Natural killer cell treated with Interleukin-12 subunit alpha and Interleukin-12 subunit beta and Interleukin-15 and Interleukin-18, amount 100 ng/mL, for 72 hours (primary cell): ENCODE results near the gene SMNDC1. TPM values are rescaled to one million over a fixed set of nuclear protein-coding genes. Genes with fewer than 3 reads are reported as not detected.
"Not testable (repeated sequence)": the region's sequence is repeated elsewhere in the genome, so short reads cannot be mapped to it uniquely, and the experiment has no call there.

ENCODE experiments used
- ATAC-seq, 2 donors: fragments of 150-1000 bp; cut with Tn5 transposase in 1 of 2; sonication (Bioruptor Pico), chemical (Tn5 transposase) in 1 of 2; 2 replicates each; pipeline ENCODE4 v1.10.0; 2021
- DNase-seq: peaks from one replicate; pipeline ENCODE4 v3.0.0; 2022; ENCODE audit warnings: low spot score
- H3K27ac Mint-ChIP-seq, 2 donors: 1 replicate in 1 of 2; 2 replicates in 1 of 2; pipeline ENCODE4 v1.8.0; 2022; ENCODE audit warnings: mixed read lengths in 2 of 2, mild to moderate bottlenecking in 1 of 2, moderate library complexity in 1 of 2
- H3K27me3 Mint-ChIP-seq, 2 donors: 1 replicate in 1 of 2; 2 replicates in 1 of 2; pipeline ENCODE4 v1.8.0; 2022; ENCODE audit warnings: mixed read lengths in 2 of 2
- H3K36me3 Mint-ChIP-seq: one replicate; pipeline ENCODE4 v1.8.0; 2022; ENCODE audit warnings: mixed read lengths
- H3K4me1 Mint-ChIP-seq, 2 donors: 1 replicate in 1 of 2; 2 replicates in 1 of 2; pipeline ENCODE4 v1.8.0; 2022; ENCODE audit warnings: low read depth in 2 of 2, mixed read lengths in 2 of 2, mild to moderate bottlenecking in 1 of 2
- H3K4me3 Mint-ChIP-seq: one replicate; pipeline ENCODE4 v1.8.0; 2022; ENCODE audit warnings: mixed read lengths
- H3K9me3 Mint-ChIP-seq: 2 replicates; pipeline ENCODE4 v1.8.0; 2022; ENCODE audit warnings: mixed read lengths
- total RNA-seq, 2 donors: library from RNA; stranded (reverse); gene quantifications; one replicate each; pipeline ENCODE4 v1.2.3, GENCODE V29; 2022

The SMNDC1 gene
- total RNA-seq, 2 donors from 2014 or later, result 39.7 to 41.8 TPM

- H3K4me1 Mint-ChIP-seq, result peaks cover 18 to 19% of the 10 kb centered on the region in 2 donors
- H3K9me3 Mint-ChIP-seq, result no peaks in the 10 kb centered on the region
- peak overlapping the region in 1 of 2 donors; percentile 83 for H3K27ac Mint-ChIP-seq
- ATAC-seq, result no peak
- no peaks in the 10 kb centered on the region for H3K36me3 Mint-ChIP-seq
- H3K27me3 Mint-ChIP-seq, result peaks cover 7 to 11% of the 10 kb centered on the region in 2 donors
- DNase-seq, result no peak
- peak overlapping the region; percentile 63 for H3K4me3 Mint-ChIP-seq
Observed at GRCh38 chr10:110268971-110269370, 35.7 kb downstream of the SMNDC1 start.

- peak overlapping the region in 1 of 2 donors; percentile 27 for H3K27ac Mint-ChIP-seq
- ATAC-seq (no peak), DNase-seq (no peak)
- peaks cover 13 to 14% of the 10 kb centered on the region in 2 donors for H3K4me1 Mint-ChIP-seq
- no peaks in the 10 kb centered on the region for H3K36me3 Mint-ChIP-seq
- H3K9me3 Mint-ChIP-seq, result no peaks in the 10 kb centered on the region
- H3K27me3 Mint-ChIP-seq, result peaks cover 7 to 8% of the 10 kb centered on the region in 2 donors
- no peak overlapping the region for H3K4me3 Mint-ChIP-seq
Observed at GRCh38 chr10:110268442-110268841, 36.3 kb downstream of the SMNDC1 start.

- DNase-seq (no peak), ATAC-seq (no peak)
- H3K9me3 Mint-ChIP-seq, result no peaks in the 10 kb centered on the region
- H3K4me1 Mint-ChIP-seq, result peaks cover 10% of the 10 kb centered on the region in 2 donors
- no peaks in the 10 kb centered on the region for H3K36me3 Mint-ChIP-seq
- no peak overlapping the region for H3K4me3 Mint-ChIP-seq
- H3K27ac Mint-ChIP-seq, result no peak overlapping the region
- peaks cover 9% of the 10 kb centered on the region in 2 donors for H3K27me3 Mint-ChIP-seq
Observed at GRCh38 chr10:110267276-110267675, 37.4 kb downstream of the SMNDC1 start.

GRCh38 chr10:110265573-110266193 lies 39.0 kb downstream of the SMNDC1 start:
- ATAC-seq (no peak), DNase-seq (no peak)
- Mint-ChIP-seq H3K27me3 (peaks cover 8 to 9% of the 10 kb centered on the region in 2 donors), H3K4me3 (no peak overlapping the region), H3K27ac (no peak overlapping the region), H3K9me3 (no peaks in the 10 kb centered on the region), H3K4me1 (peaks cover 10% of the 10 kb centered on the region in 2 donors), H3K36me3 (no peaks in the 10 kb centered on the region)

GRCh38 chr10:110263164-110263563 lies 41.6 kb downstream of the SMNDC1 start:
- no peak overlapping the region for H3K27ac Mint-ChIP-seq
- DNase-seq (no peak), ATAC-seq (no peak)
- peaks cover 13 to 16% of the 10 kb centered on the region in 2 donors for H3K27me3 Mint-ChIP-seq
- no peaks in the 10 kb centered on the region for H3K4me1 Mint-ChIP-seq
- H3K4me3 Mint-ChIP-seq, result no peak overlapping the region
- H3K9me3 Mint-ChIP-seq, result no peaks in the 10 kb centered on the region
- no peaks in the 10 kb centered on the region for H3K36me3 Mint-ChIP-seq

GRCh38 chr10:110260746-110261477 lies 43.8 kb downstream of the SMNDC1 start:
- Mint-ChIP-seq H3K27ac (no peak overlapping the region), H3K9me3 (no peaks in the 10 kb centered on the region), H3K27me3 (peaks cover 21 to 25% of the 10 kb centered on the region in 2 donors), H3K4me3 (no peak overlapping the region), H3K36me3 (no peaks in the 10 kb centered on the region), H3K4me1 (no peaks in the 10 kb centered on the region)
- DNase-seq, result no peak
- no peak for ATAC-seq

- Mint-ChIP-seq H3K27ac (no peak overlapping the region), H3K9me3 (no peaks in the 10 kb centered on the region), H3K36me3 (no peaks in the 10 kb centered on the region), H3K4me3 (no peak overlapping the region), H3K4me1 (peaks cover 0 to 5% of the 10 kb centered on the region in 2 donors), H3K27me3 (peaks cover 23 to 31% of the 10 kb centered on the region in 2 donors)
- no peak for ATAC-seq
- no peak for DNase-seq
Observed at GRCh38 chr10:110259317-110259716, 45.4 kb downstream of the SMNDC1 start.

- Mint-ChIP-seq H3K9me3 (no peaks in the 10 kb centered on the region), H3K27me3 (peaks cover 23 to 29% of the 10 kb centered on the region in 2 donors), H3K36me3 (no peaks in the 10 kb centered on the region), H3K4me3 (no peak overlapping the region), H3K27ac (no peak overlapping the region), H3K4me1 (peaks cover 0 to 7% of the 10 kb centered on the region in 2 donors)
- no peak for ATAC-seq
- DNase-seq, result no peak
Observed at GRCh38 chr10:110258542-110258941, 46.2 kb downstream of the SMNDC1 start.

- no peaks in the 10 kb centered on the region for H3K36me3 Mint-ChIP-seq
- peaks cover 15 to 24% of the 10 kb centered on the region in 2 donors for H3K27me3 Mint-ChIP-seq
- H3K27ac Mint-ChIP-seq, result peak overlapping the region in 1 of 2 donors; percentile 4
- no peaks in the 10 kb centered on the region for H3K9me3 Mint-ChIP-seq
- H3K4me1 Mint-ChIP-seq, result peaks cover 16% of the 10 kb centered on the region in 2 donors
- H3K4me3 Mint-ChIP-seq, result no peak overlapping the region
- DNase-seq (no peak), ATAC-seq (no peak)
Observed at GRCh38 chr10:110254467-110254866, 50.3 kb downstream of the SMNDC1 start.

GRCh38 chr10:110252151-110252550 lies 52.6 kb downstream of the SMNDC1 start:
- Mint-ChIP-seq H3K27me3 (peaks cover 9 to 14% of the 10 kb centered on the region in 2 donors), H3K27ac (no peak overlapping the region), H3K4me1 (peaks cover 16% of the 10 kb centered on the region in 2 donors), H3K36me3 (no peaks in the 10 kb centered on the region), H3K9me3 (no peaks in the 10 kb centered on the region), H3K4me3 (no peak overlapping the region)
- DNase-seq (no peak), ATAC-seq (peak in 1 of 2 donors; percentile 29)

- ATAC-seq, result peak; percentile 84 to 91
- not testable (repeated sequence) for H3K36me3 Mint-ChIP-seq, H3K9me3 Mint-ChIP-seq, H3K27me3 Mint-ChIP-seq, DNase-seq
- H3K27ac Mint-ChIP-seq, result peak overlapping the region; percentile 8 to 21
- H3K4me3 Mint-ChIP-seq, result peak overlapping the region; percentile 52
- H3K4me1 Mint-ChIP-seq, result peaks cover 16% of the 10 kb centered on the region in 2 donors
Observed at GRCh38 chr10:110251392-110251791, 53.3 kb downstream of the SMNDC1 start.

GRCh38 chr10:110249489-110249888 lies 55.2 kb downstream of the SMNDC1 start:
- peaks cover 7 to 19% of the 10 kb centered on the region in 2 donors for H3K27me3 Mint-ChIP-seq
- not testable (repeated sequence) for H3K4me3 Mint-ChIP-seq, H3K9me3 Mint-ChIP-seq, H3K36me3 Mint-ChIP-seq, DNase-seq
- peak overlapping the region in 1 of 2 donors; percentile 26 for H3K27ac Mint-ChIP-seq
- H3K4me1 Mint-ChIP-seq, result peaks cover 13 to 16% of the 10 kb centered on the region in 2 donors
- peak; percentile 79 to 82 for ATAC-seq

GRCh38 chr10:110247833-110248232 lies 56.9 kb downstream of the SMNDC1 start:
- Mint-ChIP-seq H3K27me3 (peaks cover 9 to 14% of the 10 kb centered on the region in 2 donors), H3K4me1 (peaks cover 9 to 16% of the 10 kb centered on the region in 2 donors)
- H3K36me3 Mint-ChIP-seq, ATAC-seq, H3K27ac Mint-ChIP-seq, H3K9me3 Mint-ChIP-seq, DNase-seq, H3K4me3 Mint-ChIP-seq: not testable (repeated sequence)

GRCh38 chr10:110244550-110244949 lies 60.2 kb downstream of the SMNDC1 start:
- Mint-ChIP-seq H3K4me3 (no peak overlapping the region), H3K9me3 (no peaks in the 10 kb centered on the region), H3K4me1 (peaks cover 11 to 14% of the 10 kb centered on the region in 2 donors), H3K36me3 (peaks cover 6% of the 10 kb centered on the region), H3K27me3 (peaks cover 14 to 19% of the 10 kb centered on the region in 2 donors), H3K27ac (no peak overlapping the region)
- no peak for DNase-seq
- ATAC-seq, result no peak
